OCI-LY3 (cell line): Measurements from ENCODE around the gene BRSK2.

Source experiments
- H2AFZ ChIP-seq: fragments of 200-600, 300-600 bp; shearing (Covaris generic); 2 replicates; pipeline ENCODE4 v1.6.0; 2014; ENCODE audit warnings: antibody characterized with exemption, low read depth, low read length
- H3K27ac ChIP-seq: fragments of 200-600, 300-600 bp; sonication (generic); 2 replicates; pipeline ENCODE4 v1.5.1; 2014; ENCODE audit warnings: mild to moderate bottlenecking, low read length, moderate library complexity, mixed read lengths
- H3K27me3 ChIP-seq: fragments of 200-600, 300-600 bp; sonication (generic); 2 replicates; pipeline ENCODE4 v1.6.1; 2014; ENCODE audit warnings: low read depth, low read length, mixed read lengths
- H3K36me3 ChIP-seq: fragments of 200-600, 300-600 bp; sonication (generic); replicated peaks from 2 replicates; pipeline ENCODE3; 2014; ENCODE audit warnings: low read depth, low read length, mixed read lengths
- H3K4me1 ChIP-seq: fragments of 300-600, 200-600 bp; sonication (generic); 2 replicates; pipeline ENCODE4 v1.6.1; 2014; ENCODE audit warnings: low read length, mixed read lengths
- H3K4me2 ChIP-seq: fragments of 200-600, 300-600 bp; sonication (generic); 2 replicates; pipeline ENCODE4 v1.6.1; 2014; ENCODE audit warnings: low read length, mixed read lengths
- H3K4me3 ChIP-seq: fragments of 300-600, 200-600 bp; sonication (generic); 2 replicates; pipeline ENCODE4 v1.5.1; 2014; ENCODE audit warnings: antibody characterized with exemption, mild to moderate bottlenecking, low read length, moderate library complexity
- H3K79me2 ChIP-seq: fragments of 300-600, 200-600 bp; shearing (Covaris generic); 2 replicates; pipeline ENCODE4 v1.6.1; 2014; ENCODE audit warnings: mild to moderate bottlenecking, low read length, mixed read lengths
- H3K9ac ChIP-seq: fragments of 300-600, 200-600 bp; shearing (Covaris generic); 2 replicates; pipeline ENCODE4 v1.6.0; 2014; ENCODE audit warnings: mild to moderate bottlenecking, low read length, moderate library complexity
- H3K9me3 ChIP-seq: fragments of 200-600, 300-600 bp; shearing (Covaris generic); 2 replicates; pipeline ENCODE4 v1.6.1; 2014; ENCODE audit warnings: low read length, mixed read lengths; ENCODE audit not compliant: insufficient read depth
- H4K20me1 ChIP-seq: fragments of 200-600, 300-600 bp; sonication (generic); 2 replicates; pipeline ENCODE4 v1.6.1; 2016; ENCODE audit warnings: low read length, mixed read lengths; ENCODE audit not compliant: insufficient read depth
- CTCF ChIP-seq: fragments of 200-600, 300-600 bp; sonication (generic); IDR thresholded peaks from 2 replicates; pipeline ENCODE4 v1.5.1; 2014; ENCODE audit warnings: antibody characterized with exemption, low read length, low read depth
- EZH2phosphoT487 ChIP-seq: fragments of 200-600 bp; shearing (Covaris generic); IDR thresholded peaks from 2 replicates; pipeline ENCODE4 v1.6.1; 2018; ENCODE audit warnings: antibody characterized with exemption, mixed run types, low read depth

The BRSK2 gene

DNA sequence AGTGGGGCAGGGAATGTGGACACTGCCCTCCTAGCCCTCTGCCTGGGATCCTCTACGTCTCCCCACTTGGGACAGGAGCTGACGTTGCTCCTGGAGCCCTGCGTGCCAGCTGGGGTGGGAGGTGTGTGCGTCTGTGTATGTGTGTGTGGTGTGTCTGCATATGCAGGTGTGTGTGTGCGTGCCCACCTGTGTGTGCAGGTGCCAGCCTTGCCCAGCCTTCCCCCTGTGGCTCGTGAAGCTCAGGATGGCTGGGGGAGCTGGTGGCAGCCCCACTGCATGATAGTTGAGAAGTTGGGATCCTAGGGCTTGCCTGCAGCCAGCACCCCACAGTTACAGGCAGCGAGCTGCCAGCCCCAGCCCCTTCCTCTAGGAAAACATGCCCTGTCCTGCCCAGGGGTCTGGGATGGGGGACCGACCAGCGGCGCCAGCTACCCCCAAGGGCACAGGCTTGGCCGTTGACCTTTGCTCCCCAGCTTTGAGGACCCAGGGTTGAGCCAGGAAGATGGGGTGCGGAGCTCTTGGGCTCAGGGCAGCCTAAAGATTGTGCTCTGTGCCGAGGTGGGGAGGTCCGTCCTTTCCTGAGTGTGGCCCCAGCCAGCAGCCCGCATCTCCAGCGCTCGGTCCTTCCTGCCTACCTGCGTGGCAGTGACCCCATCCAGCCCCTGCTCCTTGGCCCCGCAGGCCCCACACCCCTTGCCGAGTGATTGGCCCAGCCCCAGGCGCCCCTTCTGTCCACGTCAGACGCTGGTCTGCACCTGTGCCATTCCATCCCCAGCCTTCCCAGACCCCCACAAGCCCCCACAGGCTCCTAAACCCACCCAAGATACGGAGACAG is 15.7 kb downstream of the BRSK2 start:
- H3K4me3 ChIP-seq = no peak overlapping the region
- no peak overlapping the region for H3K4me2 ChIP-seq
- no peaks in the 10 kb centered on the region for H3K36me3 ChIP-seq
- no peaks in the 10 kb centered on the region for H3K79me2 ChIP-seq
- H3K27me3 ChIP-seq = no peaks in the 10 kb centered on the region
- no peaks in the 10 kb centered on the region for H3K4me1 ChIP-seq
- no peak overlapping the region for H2AFZ ChIP-seq
- no peak overlapping the region for H3K9ac ChIP-seq
- TF ChIP-seq EZH2phosphoT487 (no peak), CTCF (no peak)
- no peaks in the 10 kb centered on the region for H3K9me3 ChIP-seq
- H3K27ac ChIP-seq = no peak overlapping the region
- H4K20me1 ChIP-seq = no peaks in the 10 kb centered on the region

DNA sequence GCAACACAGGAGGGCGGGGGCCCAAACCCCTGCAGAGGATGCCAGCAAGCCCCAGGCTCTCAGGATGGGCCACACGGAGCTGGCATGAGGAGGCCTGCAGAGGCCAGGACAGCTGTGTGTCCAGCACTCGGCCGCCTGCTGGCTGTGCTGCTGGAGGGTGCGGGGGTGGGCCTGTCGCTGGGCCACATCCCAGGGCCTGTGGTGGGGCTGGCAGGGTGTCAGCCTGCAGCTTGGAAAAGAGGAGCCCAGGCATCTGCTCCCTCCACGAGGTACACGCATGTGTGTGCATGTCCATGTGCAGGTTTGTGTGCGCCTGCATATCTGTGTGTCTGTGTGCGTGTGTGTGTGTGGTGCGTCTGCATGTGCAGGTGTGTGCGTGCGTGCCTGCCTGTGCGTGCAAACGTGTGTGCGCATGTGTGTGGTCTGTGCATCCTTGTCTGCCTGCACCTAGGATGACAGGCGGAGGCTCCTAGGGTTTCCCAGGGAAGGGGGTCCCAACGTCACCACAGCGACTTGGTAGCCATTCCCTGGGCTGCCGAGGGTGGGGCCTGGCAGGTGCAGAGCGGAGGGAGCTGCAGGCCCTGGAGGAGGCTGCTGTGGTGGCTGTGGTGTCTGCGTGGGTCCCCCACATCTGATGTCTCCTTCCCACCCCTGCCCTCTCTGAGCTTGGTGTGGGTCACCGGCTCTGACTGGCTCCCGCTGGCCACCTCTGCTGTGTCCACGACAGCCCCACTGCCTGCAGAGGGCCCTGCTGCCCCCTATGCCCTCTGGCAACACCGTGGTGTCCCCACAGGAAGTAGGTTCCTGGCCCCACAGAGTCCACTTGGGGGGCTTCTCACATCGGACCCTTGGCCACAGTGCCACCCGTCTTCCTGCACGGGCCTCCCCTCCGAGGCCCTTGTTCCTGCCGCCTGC is 17.1 kb downstream of the BRSK2 start:
- TF ChIP-seq CTCF (no peak), EZH2phosphoT487 (no peak)
- Histone ChIP-seq H3K36me3 (no peaks in the 10 kb centered on the region), H3K27me3 (no peaks in the 10 kb centered on the region), H3K4me1 (no peaks in the 10 kb centered on the region), H3K27ac (no peak overlapping the region), H3K9me3 (no peaks in the 10 kb centered on the region), H3K4me2 (no peak overlapping the region), H2AFZ (no peak overlapping the region), H3K79me2 (no peaks in the 10 kb centered on the region), H3K9ac (no peak overlapping the region), H3K4me3 (no peak overlapping the region), H4K20me1 (no peaks in the 10 kb centered on the region)

GRCh38 chr11:1407668-1408067 is 17.9 kb downstream of the BRSK2 start:
- no peaks in the 10 kb centered on the region for H4K20me1 ChIP-seq
- no peaks in the 10 kb centered on the region for H3K36me3 ChIP-seq
- no peaks in the 10 kb centered on the region for H3K9me3 ChIP-seq
- no peaks in the 10 kb centered on the region for H3K79me2 ChIP-seq
- no peak overlapping the region for H2AFZ ChIP-seq
- no peak overlapping the region for H3K9ac ChIP-seq
- no peaks in the 10 kb centered on the region for H3K27me3 ChIP-seq
- H3K4me3 ChIP-seq = no peak overlapping the region
- no peak overlapping the region for H3K4me2 ChIP-seq
- no peaks in the 10 kb centered on the region for H3K4me1 ChIP-seq
- TF ChIP-seq EZH2phosphoT487 = no peak
- TF ChIP-seq CTCF = no peak
- no peak overlapping the region for H3K27ac ChIP-seq

- Histone ChIP-seq H3K36me3 (no peaks in the 10 kb centered on the region), H3K79me2 (no peaks in the 10 kb centered on the region), H3K27me3 (no peaks in the 10 kb centered on the region), H3K4me1 (no peaks in the 10 kb centered on the region), H4K20me1 (no peaks in the 10 kb centered on the region), H3K9ac (no peak overlapping the region), H2AFZ (no peak overlapping the region), H3K9me3 (no peaks in the 10 kb centered on the region), H3K4me3 (no peak overlapping the region), H3K4me2 (no peak overlapping the region), H3K27ac (no peak overlapping the region)
- TF ChIP-seq CTCF (no peak), EZH2phosphoT487 (no peak)
Measured at GRCh38 chr11:1408346-1408745, 18.6 kb downstream of the BRSK2 start.
